ENCODE measurements around the gene PWWP2B.

- TF ChIP-seq EZH2phosphoT487 (IDR thresholded peaks at IDR 0.05; ENCODE audit: borderline replicate concordance) = no peak
- TF ChIP-seq CTCF (conservative IDR thresholded peaks at IDR 0.05; ENCODE audit: low read length) = no peak
Observed at GRCh38 chr10:132422903-132423825, 26.2 kb downstream of the PWWP2B start.

Data from Loucy (cell line).